HL-60 (cell line): ENCODE data around the gene AFF3.

Experiments used
- DNase-seq, 2 experiments: peaks; one replicate each; pipeline ENCODE4 v3.0.0-alpha.2; 2010 to 2020; ENCODE audit warnings: low read depth in 1 of 2, low spot score in 1 of 2
- H3K27ac ChIP-seq: fragments of 250-450 bp; sonication (Bioruptor Pico); replicated peaks from 2 replicates; pipeline ENCODE4 v1.5.1; 2020; ENCODE audit warnings: mild to moderate bottlenecking, moderate library complexity
- H3K27me3 ChIP-seq: fragments of 250-450 bp; sonication (Bioruptor Pico); 2 replicates; pipeline ENCODE4 v1.5.1; 2021; ENCODE audit warnings: mild to moderate bottlenecking, moderate library complexity; ENCODE audit not compliant: insufficient read depth, poor library complexity, severe bottlenecking
- H3K4me3 ChIP-seq: replicated peaks from 2 replicates; pipeline ENCODE4 v1.5.1; 2011; ENCODE audit warnings: mild to moderate bottlenecking, control low read depth, low read length; ENCODE audit not compliant: insufficient read depth
- GABPA ChIP-seq: IDR thresholded peaks from 2 replicates; pipeline ENCODE4 v1.6.1; 2012; ENCODE audit warnings: low read depth
- POLR2AphosphoS5 ChIP-seq: IDR thresholded peaks from 2 replicates; pipeline ENCODE4 v1.6.1; 2012; ENCODE audit warnings: low read depth
- SPI1 ChIP-seq: IDR thresholded peaks from 2 replicates; pipeline ENCODE4 v1.6.1; 2012; ENCODE audit warnings: low read depth, mild to moderate bottlenecking, borderline replicate concordance
- TF ChIP-seq, protein P1 (sequence below): IDR thresholded peaks from one replicate; pipeline ENCODE4 v1.5.1; 2011; ENCODE audit warnings: low read length, control low read depth, inconsistent platforms; ENCODE audit not compliant: insufficient read depth
- TF ChIP-seq, protein P2 (sequence below): IDR thresholded peaks from 2 replicates; pipeline ENCODE4 v1.6.1; 2012; ENCODE audit warnings: low read depth; ENCODE audit not compliant: insufficient replicate concordance

The AFF3 gene

DNA sequence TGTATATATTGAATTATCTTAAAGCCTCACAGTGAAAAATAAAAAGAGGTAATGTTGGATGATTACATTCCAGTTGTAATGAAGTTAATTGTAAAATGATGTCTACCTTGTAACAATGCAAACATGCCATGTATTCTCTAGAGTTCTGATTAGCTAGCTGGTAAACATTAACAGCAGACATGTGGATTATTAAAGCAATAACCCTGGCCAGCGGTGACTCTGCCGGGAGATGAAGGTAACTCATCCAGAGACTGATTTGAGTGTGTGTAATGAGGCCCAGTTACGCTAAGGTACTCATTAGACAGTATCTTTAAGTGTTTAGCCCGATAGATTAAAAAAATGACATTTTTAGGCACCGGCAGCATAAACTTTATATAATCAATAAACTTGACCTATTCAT, 573.0 kb downstream of the AFF3 start:
- Histone ChIP-seq H3K27me3 (no peaks in the 10 kb centered on the region), H3K27ac (no peak overlapping the region), H3K4me3 (no peak overlapping the region)
- no peak for DNase-seq
- TF ChIP-seq, protein P1, sequence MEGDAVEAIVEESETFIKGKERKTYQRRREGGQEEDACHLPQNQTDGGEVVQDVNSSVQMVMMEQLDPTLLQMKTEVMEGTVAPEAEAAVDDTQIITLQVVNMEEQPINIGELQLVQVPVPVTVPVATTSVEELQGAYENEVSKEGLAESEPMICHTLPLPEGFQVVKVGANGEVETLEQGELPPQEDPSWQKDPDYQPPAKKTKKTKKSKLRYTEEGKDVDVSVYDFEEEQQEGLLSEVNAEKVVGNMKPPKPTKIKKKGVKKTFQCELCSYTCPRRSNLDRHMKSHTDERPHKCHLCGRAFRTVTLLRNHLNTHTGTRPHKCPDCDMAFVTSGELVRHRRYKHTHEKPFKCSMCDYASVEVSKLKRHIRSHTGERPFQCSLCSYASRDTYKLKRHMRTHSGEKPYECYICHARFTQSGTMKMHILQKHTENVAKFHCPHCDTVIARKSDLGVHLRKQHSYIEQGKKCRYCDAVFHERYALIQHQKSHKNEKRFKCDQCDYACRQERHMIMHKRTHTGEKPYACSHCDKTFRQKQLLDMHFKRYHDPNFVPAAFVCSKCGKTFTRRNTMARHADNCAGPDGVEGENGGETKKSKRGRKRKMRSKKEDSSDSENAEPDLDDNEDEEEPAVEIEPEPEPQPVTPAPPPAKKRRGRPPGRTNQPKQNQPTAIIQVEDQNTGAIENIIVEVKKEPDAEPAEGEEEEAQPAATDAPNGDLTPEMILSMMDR, result no peak
- TF ChIP-seq SPI1, result no peak
- no peak for TF ChIP-seq GABPA
- TF ChIP-seq, protein P2, sequence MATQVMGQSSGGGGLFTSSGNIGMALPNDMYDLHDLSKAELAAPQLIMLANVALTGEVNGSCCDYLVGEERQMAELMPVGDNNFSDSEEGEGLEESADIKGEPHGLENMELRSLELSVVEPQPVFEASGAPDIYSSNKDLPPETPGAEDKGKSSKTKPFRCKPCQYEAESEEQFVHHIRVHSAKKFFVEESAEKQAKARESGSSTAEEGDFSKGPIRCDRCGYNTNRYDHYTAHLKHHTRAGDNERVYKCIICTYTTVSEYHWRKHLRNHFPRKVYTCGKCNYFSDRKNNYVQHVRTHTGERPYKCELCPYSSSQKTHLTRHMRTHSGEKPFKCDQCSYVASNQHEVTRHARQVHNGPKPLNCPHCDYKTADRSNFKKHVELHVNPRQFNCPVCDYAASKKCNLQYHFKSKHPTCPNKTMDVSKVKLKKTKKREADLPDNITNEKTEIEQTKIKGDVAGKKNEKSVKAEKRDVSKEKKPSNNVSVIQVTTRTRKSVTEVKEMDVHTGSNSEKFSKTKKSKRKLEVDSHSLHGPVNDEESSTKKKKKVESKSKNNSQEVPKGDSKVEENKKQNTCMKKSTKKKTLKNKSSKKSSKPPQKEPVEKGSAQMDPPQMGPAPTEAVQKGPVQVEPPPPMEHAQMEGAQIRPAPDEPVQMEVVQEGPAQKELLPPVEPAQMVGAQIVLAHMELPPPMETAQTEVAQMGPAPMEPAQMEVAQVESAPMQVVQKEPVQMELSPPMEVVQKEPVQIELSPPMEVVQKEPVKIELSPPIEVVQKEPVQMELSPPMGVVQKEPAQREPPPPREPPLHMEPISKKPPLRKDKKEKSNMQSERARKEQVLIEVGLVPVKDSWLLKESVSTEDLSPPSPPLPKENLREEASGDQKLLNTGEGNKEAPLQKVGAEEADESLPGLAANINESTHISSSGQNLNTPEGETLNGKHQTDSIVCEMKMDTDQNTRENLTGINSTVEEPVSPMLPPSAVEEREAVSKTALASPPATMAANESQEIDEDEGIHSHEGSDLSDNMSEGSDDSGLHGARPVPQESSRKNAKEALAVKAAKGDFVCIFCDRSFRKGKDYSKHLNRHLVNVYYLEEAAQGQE, result no peak
- no peak for TF ChIP-seq POLR2AphosphoS5

GRCh38 chr2:99565227-99565626, 577.2 kb downstream of the AFF3 start:
- peaks cover 2% of the 10 kb centered on the region for H3K27me3 ChIP-seq

DNA sequence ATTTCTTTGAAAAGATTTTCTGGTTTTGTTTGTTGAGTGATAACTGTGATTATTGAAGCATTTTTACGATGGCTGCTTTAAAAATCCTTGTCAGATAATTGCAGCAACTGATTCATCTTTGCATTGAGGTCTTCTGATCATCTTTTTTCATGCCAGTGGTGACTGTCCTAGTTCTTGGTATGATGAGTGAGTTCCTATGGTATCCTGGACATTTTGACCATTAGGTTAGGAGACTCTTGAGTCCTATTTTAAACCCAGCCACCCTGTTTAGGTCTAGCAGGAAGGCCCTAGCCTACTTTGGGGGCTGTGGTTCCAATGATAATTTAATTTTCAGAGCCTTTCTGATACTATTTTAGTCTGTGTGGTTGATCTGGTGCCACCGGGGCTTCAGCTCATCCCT, 579.9 kb downstream of the AFF3 start:
- H3K27ac ChIP-seq, result no peak overlapping the region
- TF ChIP-seq, protein P1, result no peak
- TF ChIP-seq GABPA (no peak), SPI1 (no peak), POLR2AphosphoS5 (no peak)
- TF ChIP-seq, protein P2, result no peak

More at GRCh38 chr2:99565227-99565626, 577.2 kb downstream of the AFF3 start:
- no peak overlapping the region for H3K27ac ChIP-seq
- H3K4me3 ChIP-seq, result no peak overlapping the region
- no peak for TF ChIP-seq GABPA
- TF ChIP-seq, protein P2, result no peak
- no peak for TF ChIP-seq SPI1
- TF ChIP-seq, protein P1, result no peak
- no peak for TF ChIP-seq POLR2AphosphoS5
- no peak for DNase-seq

More for the DNA sequence above, 579.9 kb downstream of the AFF3 start:
- Histone ChIP-seq H3K4me3 (no peak overlapping the region), H3K27me3 (peaks cover 2% of the 10 kb centered on the region)
- DNase-seq, result no peak
